Ectodermal cell (in vitro differentiated cells): ENCODE measurements around the gene PDLIM1.

Experiments used
- H3K27ac ChIP-seq: 2 replicates; pipeline ENCODE4 v1.7.0; 2013; ENCODE audit warnings: mild to moderate bottlenecking, low read depth, low read length; ENCODE audit not compliant: insufficient read depth, poor library complexity, severe bottlenecking
- H3K27me3 ChIP-seq: 2 replicates; pipeline ENCODE4 v1.7.0; 2013; ENCODE audit warnings: mild to moderate bottlenecking, low read length; ENCODE audit not compliant: insufficient read depth, control insufficient read depth, poor library complexity, severe bottlenecking
- H3K36me3 ChIP-seq: one replicate; pipeline ENCODE4 v1.7.0; 2013; ENCODE audit warnings: low read length; ENCODE audit not compliant: control insufficient read depth, insufficient read depth
- H3K4me1 ChIP-seq: one replicate; pipeline ENCODE4 v1.7.0; 2013; ENCODE audit warnings: low read length; ENCODE audit not compliant: control insufficient read depth, insufficient read depth
- H3K4me3 ChIP-seq: 2 replicates; pipeline ENCODE4 v1.7.0; 2013; ENCODE audit warnings: low read depth, low read length, control low read depth; ENCODE audit not compliant: insufficient read depth
- H3K9me3 ChIP-seq: 2 replicates; pipeline ENCODE4 v1.7.0; 2013; ENCODE audit warnings: mild to moderate bottlenecking, low read length, moderate library complexity; ENCODE audit not compliant: control insufficient read depth
- WGBS, 2 experiments: methylation state at CpG; one replicate each; pipeline ENCODE4 v1.1.7; 2013; ENCODE audit warnings: missing lambda C conversion rate in 2 of 2; 5-methylcytosine and 5-hydroxymethylcytosine counted together

Gene PDLIM1

GRCh38 chr10:95278061-95278988 is 12.5 kb downstream of the PDLIM1 start:
- peaks cover 10% of the 10 kb centered on the region for H3K4me1 ChIP-seq
- H3K27me3 ChIP-seq, result no peaks in the 10 kb centered on the region
- H3K4me3 ChIP-seq, result no peak overlapping the region
- no peak overlapping the region for H3K27ac ChIP-seq
- H3K9me3 ChIP-seq, result no peaks in the 10 kb centered on the region
- H3K36me3 ChIP-seq, result no peaks in the 10 kb centered on the region
- WGBS, 2 experiments, result 65 to 72% methylated on average over 6 of the region's 6 CpGs

GRCh38 chr10:95277614-95278013 is 13.2 kb downstream of the PDLIM1 start:
- H3K4me3 ChIP-seq, result no peak overlapping the region
- H3K36me3 ChIP-seq, result no peaks in the 10 kb centered on the region
- no peak overlapping the region for H3K27ac ChIP-seq
- peaks cover 10% of the 10 kb centered on the region for H3K4me1 ChIP-seq
- no peaks in the 10 kb centered on the region for H3K9me3 ChIP-seq
- 84 to 85% methylated on average over 3 of the region's 3 CpGs for WGBS, 2 experiments
- H3K27me3 ChIP-seq, result no peaks in the 10 kb centered on the region

GRCh38 chr10:95277201-95277570 is 13.6 kb downstream of the PDLIM1 start:
- H3K9me3 ChIP-seq, result no peaks in the 10 kb centered on the region
- peaks cover 10% of the 10 kb centered on the region for H3K4me1 ChIP-seq
- H3K36me3 ChIP-seq, result no peaks in the 10 kb centered on the region
- H3K4me3 ChIP-seq, result no peak overlapping the region
- no peaks in the 10 kb centered on the region for H3K27me3 ChIP-seq
- no peak overlapping the region for H3K27ac ChIP-seq
- WGBS, 2 experiments, result 87 to 89% methylated on average over 1 of the region's 1 CpG

GRCh38 chr10:95276367-95277200 is 14.2 kb downstream of the PDLIM1 start:
- no peak overlapping the region for H3K27ac ChIP-seq
- 91 to 92% methylated on average over 8 of the region's 8 CpGs for WGBS, 2 experiments
- no peaks in the 10 kb centered on the region for H3K9me3 ChIP-seq
- peaks cover 10% of the 10 kb centered on the region for H3K4me1 ChIP-seq
- H3K4me3 ChIP-seq, result no peak overlapping the region
- no peaks in the 10 kb centered on the region for H3K36me3 ChIP-seq
- H3K27me3 ChIP-seq, result no peaks in the 10 kb centered on the region

GRCh38 chr10:95275726-95276366 is 15.0 kb downstream of the PDLIM1 start:
- no peak overlapping the region for H3K27ac ChIP-seq
- H3K36me3 ChIP-seq, result no peaks in the 10 kb centered on the region
- H3K9me3 ChIP-seq, result no peaks in the 10 kb centered on the region
- 92 to 100% methylated on average over 1 of the region's 1 CpG for WGBS, 2 experiments
- H3K4me1 ChIP-seq, result peaks cover 10% of the 10 kb centered on the region
- no peak overlapping the region for H3K4me3 ChIP-seq
- H3K27me3 ChIP-seq, result no peaks in the 10 kb centered on the region

- 91 to 92% methylated on average over 13 of the region's 13 CpGs for WGBS, 2 experiments
- Histone ChIP-seq H3K36me3 (no peaks in the 10 kb centered on the region), H3K4me3 (no peak overlapping the region), H3K27me3 (no peaks in the 10 kb centered on the region), H3K27ac (no peak overlapping the region), H3K4me1 (peaks cover 10% of the 10 kb centered on the region), H3K9me3 (no peaks in the 10 kb centered on the region)
Measured at GRCh38 chr10:95273393-95274312, 17.1 kb downstream of the PDLIM1 start.

GRCh38 chr10:95268438-95268837 is 22.4 kb downstream of the PDLIM1 start:
- Histone ChIP-seq H3K9me3 (no peaks in the 10 kb centered on the region), H3K36me3 (no peaks in the 10 kb centered on the region), H3K27me3 (no peaks in the 10 kb centered on the region), H3K4me1 (peaks cover 10% of the 10 kb centered on the region), H3K4me3 (no peak overlapping the region), H3K27ac (no peak overlapping the region)
- WGBS, 2 experiments, result 69 to 77% methylated on average over 12 of the region's 12 CpGs

GRCh38 chr10:95267251-95267650 is 23.6 kb downstream of the PDLIM1 start:
- WGBS, 2 experiments, result 97 to 100% methylated on average over 1 of the region's 3 CpGs
- no peaks in the 10 kb centered on the region for H3K36me3 ChIP-seq
- no peak overlapping the region for H3K27ac ChIP-seq
- H3K4me3 ChIP-seq, result no peak overlapping the region
- H3K27me3 ChIP-seq, result no peaks in the 10 kb centered on the region
- H3K9me3 ChIP-seq, result no peaks in the 10 kb centered on the region
- H3K4me1 ChIP-seq, result peaks cover 10% of the 10 kb centered on the region

- WGBS, 2 experiments, result 95 to 100% methylated on average over 1 of the region's 1 CpG
- H3K9me3 ChIP-seq, result no peaks in the 10 kb centered on the region
Measured at GRCh38 chr10:95266674-95267095, 24.1 kb downstream of the PDLIM1 start.

More at GRCh38 chr10:95266674-95267095, 24.1 kb downstream of the PDLIM1 start:
- Histone ChIP-seq H3K27me3 (no peaks in the 10 kb centered on the region), H3K27ac (no peak overlapping the region), H3K4me3 (no peak overlapping the region), H3K36me3 (no peaks in the 10 kb centered on the region), H3K4me1 (peaks cover 10% of the 10 kb centered on the region)
